ENCODE results near the gene ZBTB34.

GRCh38 chr9:126839301-126839700, 21.1 kb upstream of the ZBTB34 start:
- TF ChIP-seq, protein P1, sequence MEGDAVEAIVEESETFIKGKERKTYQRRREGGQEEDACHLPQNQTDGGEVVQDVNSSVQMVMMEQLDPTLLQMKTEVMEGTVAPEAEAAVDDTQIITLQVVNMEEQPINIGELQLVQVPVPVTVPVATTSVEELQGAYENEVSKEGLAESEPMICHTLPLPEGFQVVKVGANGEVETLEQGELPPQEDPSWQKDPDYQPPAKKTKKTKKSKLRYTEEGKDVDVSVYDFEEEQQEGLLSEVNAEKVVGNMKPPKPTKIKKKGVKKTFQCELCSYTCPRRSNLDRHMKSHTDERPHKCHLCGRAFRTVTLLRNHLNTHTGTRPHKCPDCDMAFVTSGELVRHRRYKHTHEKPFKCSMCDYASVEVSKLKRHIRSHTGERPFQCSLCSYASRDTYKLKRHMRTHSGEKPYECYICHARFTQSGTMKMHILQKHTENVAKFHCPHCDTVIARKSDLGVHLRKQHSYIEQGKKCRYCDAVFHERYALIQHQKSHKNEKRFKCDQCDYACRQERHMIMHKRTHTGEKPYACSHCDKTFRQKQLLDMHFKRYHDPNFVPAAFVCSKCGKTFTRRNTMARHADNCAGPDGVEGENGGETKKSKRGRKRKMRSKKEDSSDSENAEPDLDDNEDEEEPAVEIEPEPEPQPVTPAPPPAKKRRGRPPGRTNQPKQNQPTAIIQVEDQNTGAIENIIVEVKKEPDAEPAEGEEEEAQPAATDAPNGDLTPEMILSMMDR (IDR thresholded peaks at IDR 0.05; ENCODE audit: insufficient read depth, low read length, poor library complexity, severe bottlenecking), result no peak
- no peak for TF ChIP-seq EZH2phosphoT487 (conservative IDR thresholded peaks at IDR 0.05; ENCODE audit: low read length)
